ENCODE results near the gene SAG.

SAG gene

GRCh38 chr2:233384015-233384414, 76.4 kb downstream of the SAG start:
- no peak for DNase-seq

- no peak for DNase-seq
Observed at GRCh38 chr2:233384811-233385488, 77.3 kb downstream of the SAG start.

GRCh38 chr2:233385489-233386044, 78.0 kb downstream of the SAG start:
- DNase-seq = no peak

GRCh38 chr2:233386382-233387041, 78.9 kb downstream of the SAG start:
- peak; percentile 50 for DNase-seq

GRCh38 chr2:233387225-233387624, 79.6 kb downstream of the SAG start:
- no peak for DNase-seq

GRCh38 chr2:233387667-233388528, 80.3 kb downstream of the SAG start:
- peak; percentile 94 for DNase-seq

GRCh38 chr2:233389601-233390125, 82.0 kb downstream of the SAG start:
- no peak for DNase-seq

- no peak for DNase-seq
Observed at GRCh38 chr2:233395687-233396086, 88.1 kb downstream of the SAG start.
